ENCODE results near the gene HDHD5.

DNA sequence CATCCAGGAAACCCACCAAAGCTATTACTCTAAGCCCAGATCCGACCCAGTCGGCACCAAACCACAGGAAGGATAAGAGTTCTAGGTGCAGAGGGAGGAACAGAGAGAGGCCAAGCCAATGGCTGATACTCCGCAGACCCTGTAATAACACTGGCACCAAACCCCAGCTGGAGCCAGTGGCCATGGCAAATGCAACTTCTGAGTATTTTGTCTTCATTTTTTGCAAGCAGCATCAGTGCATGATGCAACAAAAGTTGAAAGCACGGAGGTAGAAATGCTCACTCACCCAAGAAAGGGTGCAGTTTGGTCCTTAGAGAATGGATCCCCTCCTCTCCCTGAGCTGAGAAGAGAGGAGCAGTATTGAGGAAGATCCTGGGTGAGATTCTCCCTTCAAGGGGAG lies 40.7 kb downstream of the HDHD5 start:
- TF ChIP-seq POLR2A (IDR thresholded peaks at IDR 0.05; ENCODE audit: low read depth) (no peak), EP300 (IDR thresholded peaks at IDR 0.05) (no peak), POLR2AphosphoS5 (IDR thresholded peaks at IDR 0.05) (no peak)
- TF ChIP-seq, protein P1, sequence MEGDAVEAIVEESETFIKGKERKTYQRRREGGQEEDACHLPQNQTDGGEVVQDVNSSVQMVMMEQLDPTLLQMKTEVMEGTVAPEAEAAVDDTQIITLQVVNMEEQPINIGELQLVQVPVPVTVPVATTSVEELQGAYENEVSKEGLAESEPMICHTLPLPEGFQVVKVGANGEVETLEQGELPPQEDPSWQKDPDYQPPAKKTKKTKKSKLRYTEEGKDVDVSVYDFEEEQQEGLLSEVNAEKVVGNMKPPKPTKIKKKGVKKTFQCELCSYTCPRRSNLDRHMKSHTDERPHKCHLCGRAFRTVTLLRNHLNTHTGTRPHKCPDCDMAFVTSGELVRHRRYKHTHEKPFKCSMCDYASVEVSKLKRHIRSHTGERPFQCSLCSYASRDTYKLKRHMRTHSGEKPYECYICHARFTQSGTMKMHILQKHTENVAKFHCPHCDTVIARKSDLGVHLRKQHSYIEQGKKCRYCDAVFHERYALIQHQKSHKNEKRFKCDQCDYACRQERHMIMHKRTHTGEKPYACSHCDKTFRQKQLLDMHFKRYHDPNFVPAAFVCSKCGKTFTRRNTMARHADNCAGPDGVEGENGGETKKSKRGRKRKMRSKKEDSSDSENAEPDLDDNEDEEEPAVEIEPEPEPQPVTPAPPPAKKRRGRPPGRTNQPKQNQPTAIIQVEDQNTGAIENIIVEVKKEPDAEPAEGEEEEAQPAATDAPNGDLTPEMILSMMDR (IDR thresholded peaks at IDR 0.05), result no peak
